ENCODE results near the gene C1orf56. TPM values are rescaled to one million over a fixed set of nuclear protein-coding genes. Genes with fewer than 3 reads are reported as not detected.

The C1orf56 gene
- polyA plus RNA-seq, 3 donors = 1.8 to 5.0 (median 3.9) TPM

- WGBS, 3 donors = 83 to 92% (median 88%) methylated on average over 14 of the region's 14 CpGs
- H3K27ac ChIP-seq (ENCODE audit: low read depth, low read length) = no peak overlapping the region
Measured at GRCh38 chr1:151012684-151013471, 34.7 kb upstream of the C1orf56 start.

- WGBS, 3 donors = 30 to 64% (median 57%) methylated on average over 2 of the region's 2 CpGs
- no peak overlapping the region for H3K27ac ChIP-seq (ENCODE audit: low read depth, low read length)
Measured at GRCh38 chr1:151013518-151013917, 34.0 kb upstream of the C1orf56 start.

- H3K27ac ChIP-seq (ENCODE audit: low read depth, low read length) = no peak overlapping the region
- WGBS, 3 donors = 24 to 27% (median 26%) methylated on average over 6 of the region's 6 CpGs
Measured at GRCh38 chr1:151024540-151025146, 22.9 kb upstream of the C1orf56 start.

- H3K27ac ChIP-seq (ENCODE audit: low read depth, low read length) = no peak overlapping the region
Measured at GRCh38 chr1:151026460-151026859, 21.1 kb upstream of the C1orf56 start.

GRCh38 chr1:151032164-151032563 lies 15.4 kb upstream of the C1orf56 start:
- WGBS, 3 donors = 96 to 100% (median 99%) methylated on average over 8 of the region's 8 CpGs
- H3K27ac ChIP-seq (ENCODE audit: low read depth, low read length) = no peak overlapping the region

- WGBS, 3 donors = 84 to 92% (median 87%) methylated on average over 3 of the region's 3 CpGs
- H3K27ac ChIP-seq (ENCODE audit: low read depth, low read length) = no peak overlapping the region
Measured at GRCh38 chr1:151035167-151035566, 12.4 kb upstream of the C1orf56 start.

GRCh38 chr1:151036356-151036755 lies 11.2 kb upstream of the C1orf56 start, which contains the start of gene BNIPL:
TSS of gene BNIPL (plus strand) at chr1:151036586. CDS start at chr1:151036726, 140 bp downstream.
- no peak within 1 kb of the TSS for H3K27ac ChIP-seq (ENCODE audit: low read depth, low read length)

GRCh38 chr1:151037032-151037431 lies 10.5 kb upstream of the C1orf56 start:
- no peak overlapping the region for H3K27ac ChIP-seq (ENCODE audit: low read depth, low read length)
- 82 to 89% (median 88%) methylated on average over 6 of the region's 6 CpGs for WGBS, 3 donors

More at GRCh38 chr1:151036356-151036755, 11.2 kb upstream of the C1orf56 start, which contains the start of gene BNIPL:
- WGBS, 3 donors = 45 to 68% (median 57%) methylated on average over 2 of the region's 2 CpGs

- no peak overlapping the region for H3K27ac ChIP-seq (ENCODE audit: low read depth, low read length)
- WGBS, 3 donors = 85 to 91% (median 89%) methylated on average over 3 of the region's 3 CpGs
Measured at GRCh38 chr1:151039521-151039920, 8.0 kb upstream of the C1orf56 start.

- 89 to 96% (median 92%) methylated on average over 1 of the region's 1 CpG for WGBS, 3 donors
- H3K27ac ChIP-seq (ENCODE audit: low read depth, low read length) = no peak overlapping the region
Measured at GRCh38 chr1:151043163-151043562, 4.4 kb upstream of the C1orf56 start.

- H3K27ac ChIP-seq (ENCODE audit: low read depth, low read length) = no peak overlapping the region
- 0 to 1% (median 1%) methylated on average over 48 of the region's 48 CpGs for WGBS, 3 donors
Measured at GRCh38 chr1:151047925-151048644, 534 bp downstream of the C1orf56 start.

- WGBS, 3 donors = 15 to 34% (median 20%) methylated on average over 3 of the region's 3 CpGs
- H3K27ac ChIP-seq (ENCODE audit: low read depth, low read length) = no peak overlapping the region
Measured at GRCh38 chr1:151048645-151049032, 1.1 kb downstream of the C1orf56 start.

- no peak overlapping the region for H3K27ac ChIP-seq (ENCODE audit: low read depth, low read length)
- WGBS, 3 donors = 90 to 93% (median 92%) methylated on average over 5 of the region's 5 CpGs
Measured at GRCh38 chr1:151049458-151049857, 1.9 kb downstream of the C1orf56 start.

GRCh38 chr1:151050051-151050688 lies 2.6 kb downstream of the C1orf56 start:
- WGBS, 3 donors = 78 to 86% (median 84%) methylated on average over 2 of the region's 2 CpGs
- H3K27ac ChIP-seq (ENCODE audit: low read depth, low read length) = no peak overlapping the region

GRCh38 chr1:151051356-151052009 lies 3.9 kb downstream of the C1orf56 start:
- WGBS, 3 donors = 70 to 88% (median 78%) methylated on average over 2 of the region's 2 CpGs
- H3K27ac ChIP-seq (ENCODE audit: low read depth, low read length) = no peak overlapping the region

- no peak overlapping the region for H3K27ac ChIP-seq (ENCODE audit: low read depth, low read length)
- 83 to 89% (median 88%) methylated on average over 4 of the region's 4 CpGs for WGBS, 3 donors
Measured at GRCh38 chr1:151054971-151055547, 7.5 kb downstream of the C1orf56 start.

GRCh38 chr1:151055581-151055980 lies 8.0 kb downstream of the C1orf56 start:
- 43 to 48% (median 46%) methylated on average over 2 of the region's 2 CpGs for WGBS, 3 donors

GRCh38 chr1:151056149-151056548 lies 8.6 kb downstream of the C1orf56 start:
- 34 to 68% (median 43%) methylated on average over 2 of the region's 2 CpGs for WGBS, 3 donors
- H3K27ac ChIP-seq (ENCODE audit: low read depth, low read length) = no peak overlapping the region

More at GRCh38 chr1:151055581-151055980, 8.0 kb downstream of the C1orf56 start:
- no peak overlapping the region for H3K27ac ChIP-seq (ENCODE audit: low read depth, low read length)
